DOHH2 (cell line): Measurements from ENCODE around the gene NPEPL1.

ENCODE experiments used
- EZH2phosphoT487 ChIP-seq: fragments of 200-600 bp; sonication (generic); IDR thresholded peaks from 2 replicates; pipeline ENCODE4 v1.6.1; 2017; ENCODE audit warnings: borderline replicate concordance, mild to moderate bottlenecking, antibody characterized with exemption, low read length, moderate library complexity, mixed read lengths
- TF ChIP-seq, protein P1 (sequence below): fragments of 200-600 bp; sonication (generic); IDR thresholded peaks from one replicate; pipeline ENCODE4 v1.5.1; 2014; ENCODE audit warnings: antibody characterized with exemption, mild to moderate bottlenecking, low read depth, low read length; ENCODE audit not compliant: poor library complexity, severe bottlenecking

DNA sequence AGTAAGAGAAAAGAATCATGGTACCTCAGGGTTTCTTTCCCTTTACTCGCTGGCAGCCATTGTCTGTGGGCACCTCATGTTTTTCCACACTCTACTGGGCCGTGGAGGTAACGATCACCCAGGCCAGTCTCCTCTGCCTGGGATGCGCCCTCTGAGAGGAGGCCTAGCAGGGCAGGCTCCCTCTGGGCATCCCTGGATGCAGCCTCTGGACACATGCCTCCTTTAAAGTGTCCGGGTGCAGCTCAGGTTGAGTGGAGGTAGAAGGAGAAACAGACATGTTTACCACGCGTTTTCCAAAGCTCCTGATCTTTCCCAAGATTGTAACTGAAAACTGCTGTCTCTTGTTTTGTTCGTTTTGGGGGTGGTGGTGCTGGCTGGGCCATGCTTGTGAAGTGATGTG, 13.8 kb upstream of the NPEPL1 start:
- TF ChIP-seq, protein P1, sequence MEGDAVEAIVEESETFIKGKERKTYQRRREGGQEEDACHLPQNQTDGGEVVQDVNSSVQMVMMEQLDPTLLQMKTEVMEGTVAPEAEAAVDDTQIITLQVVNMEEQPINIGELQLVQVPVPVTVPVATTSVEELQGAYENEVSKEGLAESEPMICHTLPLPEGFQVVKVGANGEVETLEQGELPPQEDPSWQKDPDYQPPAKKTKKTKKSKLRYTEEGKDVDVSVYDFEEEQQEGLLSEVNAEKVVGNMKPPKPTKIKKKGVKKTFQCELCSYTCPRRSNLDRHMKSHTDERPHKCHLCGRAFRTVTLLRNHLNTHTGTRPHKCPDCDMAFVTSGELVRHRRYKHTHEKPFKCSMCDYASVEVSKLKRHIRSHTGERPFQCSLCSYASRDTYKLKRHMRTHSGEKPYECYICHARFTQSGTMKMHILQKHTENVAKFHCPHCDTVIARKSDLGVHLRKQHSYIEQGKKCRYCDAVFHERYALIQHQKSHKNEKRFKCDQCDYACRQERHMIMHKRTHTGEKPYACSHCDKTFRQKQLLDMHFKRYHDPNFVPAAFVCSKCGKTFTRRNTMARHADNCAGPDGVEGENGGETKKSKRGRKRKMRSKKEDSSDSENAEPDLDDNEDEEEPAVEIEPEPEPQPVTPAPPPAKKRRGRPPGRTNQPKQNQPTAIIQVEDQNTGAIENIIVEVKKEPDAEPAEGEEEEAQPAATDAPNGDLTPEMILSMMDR = no peak
- no peak for TF ChIP-seq EZH2phosphoT487
